PFSK-1 (cell line): ENCODE measurements around the gene NIT2.

Experiments
- FOXP2 ChIP-seq: optimal IDR thresholded peaks from 2 replicates; pipeline ENCODE3; 2011; ENCODE audit warnings: borderline replicate concordance, control low read depth, inconsistent platforms; ENCODE audit not compliant: insufficient read depth; ENCODE audit errors: extremely low read length, extremely low read depth
- POLR2AphosphoS5 ChIP-seq: IDR thresholded peaks from 2 replicates; pipeline ENCODE4 v1.6.1; 2012; ENCODE audit warnings: low read depth, mild to moderate bottlenecking, control low read depth, low read length, moderate library complexity
- SIN3A ChIP-seq: IDR thresholded peaks from 2 replicates; pipeline ENCODE4 v1.6.1; 2012; ENCODE audit warnings: mild to moderate bottlenecking, low read length, moderate library complexity, borderline replicate concordance; ENCODE audit not compliant: insufficient read depth
- TAF1 ChIP-seq: IDR thresholded peaks from 2 replicates; pipeline ENCODE4 v1.6.1; 2012; ENCODE audit warnings: low read length, control low read depth, borderline replicate concordance; ENCODE audit not compliant: insufficient read depth
- TF ChIP-seq, protein P1 (sequence below), 2 experiments: IDR thresholded peaks; 2 replicates each; pipeline versions ENCODE4 v1.6.1 to v1.8.0; 2011 to 2012; ENCODE audit warnings: low read depth in 2 of 2, low read length in 2 of 2, control low read depth in 1 of 2, inconsistent platforms in 1 of 2, mild to moderate bottlenecking in 1 of 2, moderate library complexity in 1 of 2; ENCODE audit not compliant: insufficient read depth in 1 of 2

The NIT2 gene

DNA sequence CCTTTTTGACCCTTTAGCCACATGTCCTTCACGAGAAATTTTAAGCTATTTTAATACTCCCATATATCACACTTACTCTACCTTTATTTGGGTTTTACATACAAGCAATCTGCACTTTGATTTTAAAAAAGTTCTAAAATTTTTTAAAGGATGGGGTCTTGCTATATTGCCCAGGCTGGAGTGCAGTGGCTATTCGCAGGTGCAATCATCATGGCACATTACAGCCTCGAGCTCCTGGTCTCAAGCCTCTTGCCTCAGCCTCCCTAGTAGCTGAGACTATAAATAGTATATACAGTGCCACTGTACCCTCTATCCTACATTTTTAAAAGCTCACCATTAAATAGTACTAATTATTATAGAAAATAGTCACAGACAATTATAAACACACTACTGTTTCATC lies 29.9 kb downstream of the NIT2 start:
- TF ChIP-seq POLR2AphosphoS5 (no peak), SIN3A (no peak), FOXP2 (no peak), TAF1 (no peak)
- TF ChIP-seq, protein P1, sequence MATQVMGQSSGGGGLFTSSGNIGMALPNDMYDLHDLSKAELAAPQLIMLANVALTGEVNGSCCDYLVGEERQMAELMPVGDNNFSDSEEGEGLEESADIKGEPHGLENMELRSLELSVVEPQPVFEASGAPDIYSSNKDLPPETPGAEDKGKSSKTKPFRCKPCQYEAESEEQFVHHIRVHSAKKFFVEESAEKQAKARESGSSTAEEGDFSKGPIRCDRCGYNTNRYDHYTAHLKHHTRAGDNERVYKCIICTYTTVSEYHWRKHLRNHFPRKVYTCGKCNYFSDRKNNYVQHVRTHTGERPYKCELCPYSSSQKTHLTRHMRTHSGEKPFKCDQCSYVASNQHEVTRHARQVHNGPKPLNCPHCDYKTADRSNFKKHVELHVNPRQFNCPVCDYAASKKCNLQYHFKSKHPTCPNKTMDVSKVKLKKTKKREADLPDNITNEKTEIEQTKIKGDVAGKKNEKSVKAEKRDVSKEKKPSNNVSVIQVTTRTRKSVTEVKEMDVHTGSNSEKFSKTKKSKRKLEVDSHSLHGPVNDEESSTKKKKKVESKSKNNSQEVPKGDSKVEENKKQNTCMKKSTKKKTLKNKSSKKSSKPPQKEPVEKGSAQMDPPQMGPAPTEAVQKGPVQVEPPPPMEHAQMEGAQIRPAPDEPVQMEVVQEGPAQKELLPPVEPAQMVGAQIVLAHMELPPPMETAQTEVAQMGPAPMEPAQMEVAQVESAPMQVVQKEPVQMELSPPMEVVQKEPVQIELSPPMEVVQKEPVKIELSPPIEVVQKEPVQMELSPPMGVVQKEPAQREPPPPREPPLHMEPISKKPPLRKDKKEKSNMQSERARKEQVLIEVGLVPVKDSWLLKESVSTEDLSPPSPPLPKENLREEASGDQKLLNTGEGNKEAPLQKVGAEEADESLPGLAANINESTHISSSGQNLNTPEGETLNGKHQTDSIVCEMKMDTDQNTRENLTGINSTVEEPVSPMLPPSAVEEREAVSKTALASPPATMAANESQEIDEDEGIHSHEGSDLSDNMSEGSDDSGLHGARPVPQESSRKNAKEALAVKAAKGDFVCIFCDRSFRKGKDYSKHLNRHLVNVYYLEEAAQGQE (IDR thresholded peaks at IDR 0.05; ENCODE audit: insufficient read depth in 1 of 2, low read depth in 2 of 2, low read length in 2 of 2) = no peak

DNA sequence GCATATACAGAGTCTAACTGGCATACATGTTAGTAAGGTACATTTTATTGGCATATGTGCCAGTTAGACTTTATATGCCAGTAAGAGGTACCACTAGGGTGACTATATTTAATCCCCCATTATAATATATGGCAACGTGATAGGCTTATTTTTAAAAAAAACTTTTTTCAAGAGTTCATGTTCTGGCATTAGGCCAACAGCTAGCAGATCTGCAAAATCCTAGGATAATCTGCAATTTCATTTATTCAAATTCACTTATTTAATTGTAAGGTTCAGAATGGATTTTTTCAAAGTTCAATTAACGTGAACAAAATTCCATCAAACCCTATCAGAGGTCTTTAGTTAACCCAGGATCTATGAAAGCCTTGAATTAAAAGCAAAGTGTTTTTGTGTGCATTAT lies 31.9 kb downstream of the NIT2 start:
- TF ChIP-seq TAF1 (no peak), POLR2AphosphoS5 (no peak), SIN3A (no peak), FOXP2 (no peak)
- TF ChIP-seq, protein P1 (IDR thresholded peaks at IDR 0.05; ENCODE audit: insufficient read depth in 1 of 2, low read depth in 2 of 2, low read length in 2 of 2) = no peak

DNA sequence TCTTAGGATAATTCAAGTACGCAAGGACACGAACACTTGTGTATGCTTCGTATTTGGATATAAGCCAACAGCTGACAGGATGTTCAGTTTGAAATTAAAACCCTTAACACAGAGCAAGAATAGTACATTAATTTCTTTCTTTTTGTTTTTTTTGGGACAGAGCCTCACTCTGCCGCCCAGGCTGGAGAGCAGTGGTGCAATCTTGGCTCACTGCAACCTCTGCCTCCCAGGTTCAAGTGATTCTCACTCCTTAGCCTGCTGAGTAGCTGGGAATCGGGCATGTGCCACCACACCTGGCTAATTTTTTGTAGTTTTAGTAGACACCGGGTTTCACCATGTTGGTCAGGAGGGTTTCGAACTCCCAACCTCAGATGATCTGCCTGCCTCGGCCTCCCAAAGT lies 33.9 kb downstream of the NIT2 start:
- TF ChIP-seq, protein P1 (IDR thresholded peaks at IDR 0.05; ENCODE audit: insufficient read depth in 1 of 2, low read depth in 2 of 2, low read length in 2 of 2) = no peak
- TF ChIP-seq FOXP2 (no peak), SIN3A (no peak)

GRCh38 chr3:100370756-100371155 lies 36.2 kb downstream of the NIT2 start:
- TF ChIP-seq, protein P1 (IDR thresholded peaks at IDR 0.05; ENCODE audit: insufficient read depth in 1 of 2, low read depth in 2 of 2, low read length in 2 of 2) = no peak
- TF ChIP-seq FOXP2 = no peak
- no peak for TF ChIP-seq POLR2AphosphoS5
- no peak for TF ChIP-seq TAF1
- no peak for TF ChIP-seq SIN3A

GRCh38 chr3:100374521-100374920 lies 40.0 kb downstream of the NIT2 start:
- TF ChIP-seq, protein P1 (IDR thresholded peaks at IDR 0.05; ENCODE audit: insufficient read depth in 1 of 2, low read depth in 2 of 2, low read length in 2 of 2) = no peak
- no peak for TF ChIP-seq POLR2AphosphoS5
- TF ChIP-seq TAF1 = no peak
- no peak for TF ChIP-seq FOXP2
- TF ChIP-seq SIN3A = no peak
